HEK293 (cell line): ENCODE data around the gene GJC2.

Source experiments
- BCL11B ChIP-seq: fragments of 450-650 bp; formaldehyde crosslinking; IDR thresholded peaks from 2 replicates; pipeline ENCODE4 v1.5.1; 2016; ENCODE audit warnings: low read depth, missing biosample characterization, missing genetic modification characterization
- ELK4 ChIP-seq: IDR thresholded peaks from 2 replicates; pipeline ENCODE4 v1.6.1; 2011; ENCODE audit warnings: mild to moderate bottlenecking, low read depth, low read length, borderline replicate concordance
- GFI1B ChIP-seq: fragments of 450-650 bp; formaldehyde crosslinking; IDR thresholded peaks from 2 replicates; pipeline ENCODE4 v1.5.1; 2016; ENCODE audit warnings: missing biosample characterization, missing genetic modification characterization
- GLI4 ChIP-seq: fragments of 450-650 bp; formaldehyde crosslinking; IDR thresholded peaks from 2 replicates; pipeline ENCODE4 v1.5.1; 2016; ENCODE audit warnings: missing biosample characterization, missing genetic modification characterization
- SCRT1 ChIP-seq: fragments of 450-650 bp; formaldehyde crosslinking; IDR thresholded peaks from 2 replicates; pipeline ENCODE4 v1.5.1; 2016; ENCODE audit warnings: missing biosample characterization, missing genetic modification characterization, borderline replicate concordance
- TSHZ1 ChIP-seq: fragments of 450-650 bp; formaldehyde crosslinking; IDR thresholded peaks from 2 replicates; pipeline ENCODE4 v1.5.1; 2016; ENCODE audit warnings: missing biosample characterization, missing genetic modification characterization, borderline replicate concordance
- YY1 ChIP-seq: fragments of 450-650 bp; formaldehyde crosslinking; IDR thresholded peaks from 2 replicates; pipeline ENCODE4 v1.5.1; 2018; ENCODE audit warnings: missing biosample characterization, missing genetic modification characterization
- ZBTB17 ChIP-seq: fragments of 450-650 bp; formaldehyde crosslinking; IDR thresholded peaks from 2 replicates; pipeline ENCODE4 v1.5.1; 2016; ENCODE audit warnings: missing biosample characterization, missing genetic modification characterization
- ZBTB48 ChIP-seq: fragments of 450-650 bp; formaldehyde crosslinking; IDR thresholded peaks from 2 replicates; pipeline ENCODE4 v1.5.1; 2016; ENCODE audit warnings: missing biosample characterization, missing genetic modification characterization
- ZBTB7A ChIP-seq: fragments of 450-650 bp; formaldehyde crosslinking; IDR thresholded peaks from 2 replicates; pipeline ENCODE4 v1.5.1; 2016; ENCODE audit warnings: low read depth, missing biosample characterization, missing genetic modification characterization
- ZFP3 ChIP-seq: fragments of 450-650 bp; formaldehyde crosslinking; IDR thresholded peaks from 2 replicates; pipeline ENCODE4 v1.5.1; 2016; ENCODE audit warnings: low read depth, missing biosample characterization, missing genetic modification characterization
- ZFP37 ChIP-seq: fragments of 450-650 bp; formaldehyde crosslinking; IDR thresholded peaks from 2 replicates; pipeline ENCODE4 v1.5.1; 2016; ENCODE audit warnings: missing biosample characterization, missing genetic modification characterization
- ZNF112 ChIP-seq: fragments of 450-650 bp; formaldehyde crosslinking; IDR thresholded peaks from 2 replicates; pipeline ENCODE4 v1.5.0; 2017; ENCODE audit warnings: missing biosample characterization, missing genetic modification characterization
- ZNF140 ChIP-seq: fragments of 450-650 bp; formaldehyde crosslinking; IDR thresholded peaks from 2 replicates; pipeline ENCODE4 v1.5.1; 2016; ENCODE audit warnings: missing biosample characterization, missing genetic modification characterization
- ZNF157 ChIP-seq: fragments of 450-650 bp; formaldehyde crosslinking; IDR thresholded peaks from 2 replicates; pipeline ENCODE4 v1.5.1; 2016; ENCODE audit warnings: missing biosample characterization, missing genetic modification characterization
- ZNF18 ChIP-seq: fragments of 450-650 bp; formaldehyde crosslinking; IDR thresholded peaks from 2 replicates; pipeline ENCODE4 v1.5.1; 2016; ENCODE audit warnings: missing biosample characterization, missing genetic modification characterization
- ZNF19 ChIP-seq: fragments of 450-650 bp; formaldehyde crosslinking; IDR thresholded peaks from 2 replicates; pipeline ENCODE4; 2016; ENCODE audit warnings: missing biosample characterization, missing genetic modification characterization, low read depth
- ZNF211 ChIP-seq: fragments of 450-650 bp; formaldehyde crosslinking; IDR thresholded peaks from 2 replicates; pipeline ENCODE4 v1.5.1; 2016; ENCODE audit warnings: low read depth, missing biosample characterization, missing genetic modification characterization
- ZNF426 ChIP-seq: fragments of 450-650 bp; formaldehyde crosslinking; IDR thresholded peaks from 2 replicates; pipeline ENCODE4 v1.5.1; 2017; ENCODE audit warnings: missing biosample characterization, missing genetic modification characterization, mild to moderate bottlenecking, inconsistent platforms, moderate library complexity
- ZNF433 ChIP-seq: fragments of 450-650 bp; formaldehyde crosslinking; IDR thresholded peaks from 2 replicates; pipeline ENCODE4 v1.5.1; 2016; ENCODE audit warnings: missing biosample characterization, missing genetic modification characterization, low read depth
- ZNF514 ChIP-seq: fragments of 450-650 bp; formaldehyde crosslinking; IDR thresholded peaks from 2 replicates; pipeline ENCODE4 v1.5.1; 2016; ENCODE audit warnings: missing biosample characterization, missing genetic modification characterization
- ZNF521 ChIP-seq: fragments of 450-650 bp; formaldehyde crosslinking; IDR thresholded peaks from 2 replicates; pipeline ENCODE4 v1.5.1; 2017; ENCODE audit warnings: missing biosample characterization, mild to moderate bottlenecking, missing genetic modification characterization
- ZNF596 ChIP-seq: fragments of 450-650 bp; IDR thresholded peaks from 2 replicates; pipeline ENCODE4 v1.5.0; 2018; ENCODE audit warnings: missing biosample characterization, mild to moderate bottlenecking, missing genetic modification characterization, moderate library complexity
- ZNF692 ChIP-seq: fragments of 450-650 bp; formaldehyde crosslinking; IDR thresholded peaks from 2 replicates; pipeline ENCODE4 v1.5.1; 2016; ENCODE audit warnings: missing biosample characterization, missing genetic modification characterization
- ZNF707 ChIP-seq: fragments of 450-650 bp; formaldehyde crosslinking; IDR thresholded peaks from 2 replicates; pipeline ENCODE4 v1.5.1; 2016; ENCODE audit warnings: missing biosample characterization, missing genetic modification characterization
- ZNF830 ChIP-seq: fragments of 450-650 bp; IDR thresholded peaks from 2 replicates; pipeline ENCODE4 v1.5.0; 2018; ENCODE audit warnings: missing biosample characterization, missing genetic modification characterization, low read depth, mild to moderate bottlenecking, moderate library complexity
- ZNF837 ChIP-seq: fragments of 450-650 bp; formaldehyde crosslinking; IDR thresholded peaks from 2 replicates; pipeline ENCODE4 v1.5.1; 2016; ENCODE audit warnings: missing biosample characterization, missing genetic modification characterization
- ZSCAN16 ChIP-seq: fragments of 450-650 bp; formaldehyde crosslinking; IDR thresholded peaks from 2 replicates; pipeline ENCODE4 v1.5.1; 2016; ENCODE audit warnings: missing biosample characterization, missing genetic modification characterization
- ZSCAN30 ChIP-seq: fragments of 450-650 bp; IDR thresholded peaks from 2 replicates; pipeline ENCODE4 v1.5.1; 2018; ENCODE audit warnings: missing biosample characterization, mild to moderate bottlenecking, missing genetic modification characterization, moderate library complexity
- TF ChIP-seq, protein P1 (sequence below): fragments of 450-650 bp; formaldehyde crosslinking; IDR thresholded peaks from 2 replicates; pipeline ENCODE4 v1.5.1; 2017; ENCODE audit warnings: missing biosample characterization, missing genetic modification characterization
- TF ChIP-seq, protein P2 (sequence below): fragments of 450-650 bp; formaldehyde crosslinking; IDR thresholded peaks from 2 replicates; pipeline ENCODE4 v1.5.1; 2016; ENCODE audit warnings: missing biosample characterization, missing genetic modification characterization

The GJC2 gene

DNA sequence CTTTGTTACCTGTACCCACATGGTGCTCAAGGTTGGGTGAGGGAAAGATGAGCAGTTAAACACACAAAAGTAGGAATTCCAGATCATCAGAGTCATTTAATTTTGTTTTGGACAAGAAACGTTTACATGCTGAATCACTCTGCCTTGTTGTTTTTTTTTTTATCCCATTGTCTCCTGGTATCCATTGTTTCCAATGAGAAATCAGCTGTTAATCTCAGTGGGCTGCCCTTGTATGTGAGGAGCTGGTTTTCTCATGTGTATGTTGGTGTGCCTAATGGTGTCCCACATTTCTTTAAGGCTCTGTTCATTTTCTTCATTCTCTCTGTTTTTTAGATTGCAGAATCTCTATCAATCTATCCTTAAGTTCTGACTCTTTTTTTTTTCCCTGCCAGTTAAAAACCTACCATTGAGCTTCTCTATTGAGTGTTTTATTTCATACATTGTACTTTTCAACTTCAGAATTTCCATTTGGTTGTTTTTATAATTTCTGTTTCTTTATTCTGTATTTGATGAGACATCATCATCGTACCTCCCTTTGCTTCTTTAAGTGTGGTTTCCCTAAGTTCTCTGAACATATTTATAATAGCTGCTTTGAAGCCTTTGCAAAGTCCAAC lies 49.4 kb downstream of the GJC2 start (continued):
- TF ChIP-seq ZSCAN30 (tag by site-specific recombination) (no peak), ZNF211 (tag by site-specific recombination) (no peak; the same call in 1 of the 2 replicates), BCL11B (no peak), YY1 (tag by site-specific recombination) (no peak), ZFP3 (tag by site-specific recombination) (no peak), ELK4 (no peak), ZNF140 (no peak), ZNF19 (tag by site-specific recombination) (no peak), ZBTB48 (tag by site-specific recombination) (no peak), TSHZ1 (tag by site-specific recombination) (peak; percentile 60; the same call in 1 of the 2 replicates), ZNF157 (tag by site-specific recombination) (no peak), ZNF707 (no peak), ZSCAN16 (tag by site-specific recombination) (no peak), ZNF521 (tag by site-specific recombination) (no peak), ZBTB17 (tag by site-specific recombination) (no peak), ZNF692 (no peak), GFI1B (tag by site-specific recombination) (no peak), ZBTB7A (tag by site-specific recombination) (no peak), ZNF433 (tag by site-specific recombination) (no peak), ZNF18 (tag by site-specific recombination) (no peak), ZNF830 (tag by site-specific recombination) (no peak), ZNF514 (tag by site-specific recombination) (no peak), ZNF426 (tag by site-specific recombination) (no peak), ZNF837 (tag by site-specific recombination) (no peak), ZFP37 (no peak), GLI4 (no peak), ZNF112 (tag by site-specific recombination) (no peak), ZNF596 (no peak), SCRT1 (no peak)
- TF ChIP-seq, protein P1, sequence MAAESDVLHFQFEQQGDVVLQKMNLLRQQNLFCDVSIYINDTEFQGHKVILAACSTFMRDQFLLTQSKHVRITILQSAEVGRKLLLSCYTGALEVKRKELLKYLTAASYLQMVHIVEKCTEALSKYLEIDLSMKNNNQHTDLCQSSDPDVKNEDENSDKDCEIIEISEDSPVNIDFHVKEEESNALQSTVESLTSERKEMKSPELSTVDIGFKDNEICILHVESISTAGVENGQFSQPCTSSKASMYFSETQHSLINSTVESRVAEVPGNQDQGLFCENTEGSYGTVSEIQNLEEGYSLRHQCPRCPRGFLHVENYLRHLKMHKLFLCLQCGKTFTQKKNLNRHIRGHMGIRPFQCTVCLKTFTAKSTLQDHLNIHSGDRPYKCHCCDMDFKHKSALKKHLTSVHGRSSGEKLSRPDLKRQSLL (tag by site-specific recombination), result no peak
- TF ChIP-seq, protein P2, sequence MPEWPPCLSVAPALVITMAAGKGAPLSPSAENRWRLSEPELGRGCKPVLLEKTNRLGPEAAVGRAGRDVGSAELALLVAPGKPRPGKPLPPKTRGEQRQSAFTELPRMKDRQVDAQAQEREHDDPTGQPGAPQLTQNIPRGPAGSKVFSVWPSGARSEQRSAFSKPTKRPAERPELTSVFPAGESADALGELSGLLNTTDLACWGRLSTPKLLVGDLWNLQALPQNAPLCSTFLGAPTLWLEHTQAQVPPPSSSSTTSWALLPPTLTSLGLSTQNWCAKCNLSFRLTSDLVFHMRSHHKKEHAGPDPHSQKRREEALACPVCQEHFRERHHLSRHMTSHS, result no peak
